Nephron progenitor cell (in vitro differentiated cells): Measurements from ENCODE around the gene TPRG1L.

Experiments used
- DNase-seq: peaks from one replicate; pipeline ENCODE4 v3.0.0; 2021
- H3K27ac Mint-ChIP-seq: 2 replicates; pipeline ENCODE4 v1.8.0; 2021; ENCODE audit warnings: mild to moderate bottlenecking, moderate library complexity, mixed read lengths
- H3K27me3 Mint-ChIP-seq: 2 replicates; pipeline ENCODE4 v1.8.0; 2021; ENCODE audit warnings: mild to moderate bottlenecking, low read depth, mixed read lengths; ENCODE audit not compliant: poor library complexity
- H3K36me3 Mint-ChIP-seq: 2 replicates; pipeline ENCODE4 v1.8.0; 2021; ENCODE audit warnings: low read depth, mixed read lengths
- H3K4me1 Mint-ChIP-seq: 2 replicates; pipeline ENCODE4 v1.8.0; 2021; ENCODE audit warnings: mixed read lengths
- H3K4me3 Mint-ChIP-seq: 2 replicates; pipeline ENCODE4 v1.8.0; 2021; ENCODE audit warnings: mild to moderate bottlenecking, moderate library complexity, mixed read lengths
- H3K9me3 Mint-ChIP-seq: 2 replicates; pipeline ENCODE4 v1.8.0; 2021; ENCODE audit warnings: mild to moderate bottlenecking, moderate library complexity, mixed read lengths
- CTCF ChIP-seq: fragments of 200-600 bp; sonication (generic); IDR thresholded peaks from 2 replicates; pipeline ENCODE4 v1.5.0; 2021; ENCODE audit warnings: antibody characterized with exemption

TPRG1L gene

GRCh38 chr1:3597599-3597964, 27.2 kb upstream of the TPRG1L start:
- Mint-ChIP-seq H3K9me3 (no peaks in the 10 kb centered on the region), H3K36me3 (no peaks in the 10 kb centered on the region), H3K4me3 (peak overlapping the region; percentile 57), H3K27ac (peak overlapping the region; percentile 91), H3K27me3 (no peaks in the 10 kb centered on the region), H3K4me1 (peaks cover 39% of the 10 kb centered on the region)
- TF ChIP-seq CTCF = no peak
- no peak for DNase-seq

- no peaks in the 10 kb centered on the region for H3K36me3 Mint-ChIP-seq
- H3K4me3 Mint-ChIP-seq = peak overlapping the region; percentile 57
- peak overlapping the region; percentile 57 for H3K27ac Mint-ChIP-seq
- no peak for TF ChIP-seq CTCF
- H3K27me3 Mint-ChIP-seq = no peaks in the 10 kb centered on the region
- no peaks in the 10 kb centered on the region for H3K9me3 Mint-ChIP-seq
- peak; percentile 55 for DNase-seq
- peaks cover 39% of the 10 kb centered on the region for H3K4me1 Mint-ChIP-seq
Observed at GRCh38 chr1:3598051-3598491, 26.7 kb upstream of the TPRG1L start.

- peaks cover 36% of the 10 kb centered on the region for H3K4me1 Mint-ChIP-seq
- no peak overlapping the region for H3K4me3 Mint-ChIP-seq
- TF ChIP-seq CTCF = no peak
- no peaks in the 10 kb centered on the region for H3K9me3 Mint-ChIP-seq
- DNase-seq = peak; percentile 61
- H3K36me3 Mint-ChIP-seq = no peaks in the 10 kb centered on the region
- H3K27ac Mint-ChIP-seq = no peak overlapping the region
- H3K27me3 Mint-ChIP-seq = no peaks in the 10 kb centered on the region
Observed at GRCh38 chr1:3598522-3599285, 26.1 kb upstream of the TPRG1L start.

GRCh38 chr1:3599286-3599811, 25.5 kb upstream of the TPRG1L start:
- Mint-ChIP-seq H3K4me3 (no peak overlapping the region), H3K36me3 (no peaks in the 10 kb centered on the region), H3K27me3 (no peaks in the 10 kb centered on the region), H3K27ac (no peak overlapping the region), H3K9me3 (no peaks in the 10 kb centered on the region), H3K4me1 (peaks cover 33% of the 10 kb centered on the region)
- no peak for DNase-seq
- TF ChIP-seq CTCF = no peak

GRCh38 chr1:3599816-3600215, 25.0 kb upstream of the TPRG1L start:
- H3K4me3 Mint-ChIP-seq = no peak overlapping the region
- no peaks in the 10 kb centered on the region for H3K27me3 Mint-ChIP-seq
- peaks cover 33% of the 10 kb centered on the region for H3K4me1 Mint-ChIP-seq
- H3K9me3 Mint-ChIP-seq = no peaks in the 10 kb centered on the region
- H3K36me3 Mint-ChIP-seq = no peaks in the 10 kb centered on the region
- no peak overlapping the region for H3K27ac Mint-ChIP-seq
- no peak for DNase-seq
- no peak for TF ChIP-seq CTCF

GRCh38 chr1:3600354-3600753, 24.5 kb upstream of the TPRG1L start:
- H3K27me3 Mint-ChIP-seq = no peaks in the 10 kb centered on the region
- no peak overlapping the region for H3K27ac Mint-ChIP-seq
- TF ChIP-seq CTCF = no peak

More at GRCh38 chr1:3600354-3600753, 24.5 kb upstream of the TPRG1L start:
- DNase-seq = no peak
- no peaks in the 10 kb centered on the region for H3K9me3 Mint-ChIP-seq
- H3K4me3 Mint-ChIP-seq = no peak overlapping the region
- peaks cover 33% of the 10 kb centered on the region for H3K4me1 Mint-ChIP-seq
- no peaks in the 10 kb centered on the region for H3K36me3 Mint-ChIP-seq
